HUDEP-2 (cell line): ENCODE results near the gene MSI2.

Source experiments
- DNase-seq, 76 experiments: peaks; one replicate each; lab custom pipeline; 2025; ENCODE audit not compliant: unreplicated experiment in 76 of 76; lab: John Stamatoyannopoulos, UW

MSI2 gene

DNA sequence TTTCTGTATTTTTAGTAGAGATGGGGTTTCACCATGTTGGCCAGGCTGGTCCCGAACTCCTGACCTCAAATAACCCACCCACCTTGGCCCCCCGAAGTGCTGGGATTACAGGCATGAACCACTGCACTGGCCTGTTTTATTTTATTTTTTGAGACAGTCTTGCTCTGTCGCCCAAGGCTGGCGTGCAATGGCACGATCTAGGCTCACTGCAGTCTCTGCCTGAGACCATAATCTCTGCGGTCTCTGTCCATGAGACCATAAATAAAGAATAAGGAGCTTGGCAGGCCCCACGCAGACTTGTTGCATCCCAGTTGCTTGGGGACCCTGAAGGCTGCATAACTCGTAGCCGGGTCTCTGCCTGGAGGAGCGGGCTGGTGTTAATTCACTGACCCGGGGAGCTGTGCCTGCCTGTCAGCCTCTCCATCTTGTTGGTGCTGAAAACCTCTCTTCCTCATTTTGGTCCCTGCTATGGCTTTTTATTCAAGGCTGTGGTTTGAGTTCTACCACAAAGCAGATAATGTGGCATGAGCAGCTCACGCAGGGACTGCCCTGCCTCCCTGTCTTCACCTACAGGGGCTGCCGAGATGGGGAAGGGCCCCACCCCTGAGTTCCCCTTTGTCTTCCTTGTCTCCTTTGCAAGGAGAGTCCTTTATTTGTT is 82.1 kb downstream of the MSI2 start:
- peak in 2 of 76 experiments; percentile 2 to 10 for DNase-seq

- no peak for DNase-seq
Measured at GRCh38 chr17:57340160-57340981, 84.0 kb downstream of the MSI2 start.

DNA sequence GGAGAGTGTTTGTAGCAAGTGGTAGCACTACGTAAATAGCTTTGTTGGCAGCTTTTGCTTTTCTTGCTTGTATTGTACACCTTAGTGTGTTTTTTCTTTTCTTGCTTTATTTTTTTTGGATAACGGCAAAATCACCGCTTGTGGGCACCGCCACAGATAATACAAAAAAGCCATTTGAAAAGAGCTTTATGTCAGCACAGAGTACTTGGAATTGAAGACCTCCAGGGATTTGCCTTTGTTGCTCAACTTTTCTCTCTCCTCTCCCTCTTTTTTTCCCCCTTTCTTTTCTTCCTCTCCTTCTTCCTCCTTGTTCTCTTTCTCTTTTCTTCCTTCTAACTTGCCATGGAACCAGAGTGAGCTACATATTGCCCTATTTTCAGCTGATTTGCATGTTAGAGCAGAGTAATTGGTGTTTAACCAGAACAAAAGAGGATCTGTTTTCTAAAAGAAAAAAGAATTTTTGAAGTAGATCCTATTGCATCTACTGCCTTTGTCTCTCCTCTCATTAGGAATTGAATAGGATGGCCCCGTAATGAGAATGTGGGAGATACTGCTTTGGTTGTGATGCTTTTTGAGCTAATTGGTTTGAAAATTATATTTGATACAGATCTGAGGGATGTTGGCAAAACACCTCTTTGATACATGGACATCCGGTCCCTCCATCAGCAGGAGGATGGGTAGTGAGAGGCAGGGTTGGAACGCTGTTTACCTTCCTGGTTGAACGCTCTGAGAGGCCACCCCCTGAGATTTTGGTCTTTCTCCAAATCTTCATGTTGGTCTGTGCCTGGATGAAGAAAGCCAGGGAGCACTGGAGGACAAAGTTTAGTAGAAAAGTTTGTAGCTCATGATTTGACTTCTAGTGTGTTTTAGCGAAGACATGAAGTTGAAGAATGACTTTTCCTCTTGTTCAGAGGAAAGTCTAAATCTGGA is 85.6 kb downstream of the MSI2 start:
- no peak for DNase-seq

- peak in 18 of 76 experiments; percentile 3 to 54 (median 12) for DNase-seq
Measured at GRCh38 chr17:57342963-57343589, 86.8 kb downstream of the MSI2 start.

DNA sequence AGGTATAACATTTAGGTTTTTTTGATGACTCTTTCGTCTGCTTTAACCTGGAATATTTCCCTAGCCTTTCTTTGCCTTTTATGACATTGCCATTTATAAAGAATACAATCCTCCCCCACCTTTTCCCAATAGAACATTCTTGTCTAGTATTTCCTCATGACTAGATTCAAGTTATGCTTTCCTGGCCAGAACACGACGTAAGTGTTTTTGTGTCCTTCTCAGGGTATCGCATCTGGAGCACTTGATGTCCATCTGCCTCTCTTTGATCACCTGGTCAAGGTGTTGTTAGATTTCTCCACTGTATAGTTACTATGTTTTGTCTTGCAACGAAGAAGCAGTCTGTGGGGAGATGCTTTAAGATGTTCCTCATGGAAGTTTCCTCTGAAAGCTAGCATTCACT is 87.4 kb downstream of the MSI2 start:
- no peak for DNase-seq

GRCh38 chr17:57344261-57344660 is 87.9 kb downstream of the MSI2 start:
- DNase-seq: no peak

DNA sequence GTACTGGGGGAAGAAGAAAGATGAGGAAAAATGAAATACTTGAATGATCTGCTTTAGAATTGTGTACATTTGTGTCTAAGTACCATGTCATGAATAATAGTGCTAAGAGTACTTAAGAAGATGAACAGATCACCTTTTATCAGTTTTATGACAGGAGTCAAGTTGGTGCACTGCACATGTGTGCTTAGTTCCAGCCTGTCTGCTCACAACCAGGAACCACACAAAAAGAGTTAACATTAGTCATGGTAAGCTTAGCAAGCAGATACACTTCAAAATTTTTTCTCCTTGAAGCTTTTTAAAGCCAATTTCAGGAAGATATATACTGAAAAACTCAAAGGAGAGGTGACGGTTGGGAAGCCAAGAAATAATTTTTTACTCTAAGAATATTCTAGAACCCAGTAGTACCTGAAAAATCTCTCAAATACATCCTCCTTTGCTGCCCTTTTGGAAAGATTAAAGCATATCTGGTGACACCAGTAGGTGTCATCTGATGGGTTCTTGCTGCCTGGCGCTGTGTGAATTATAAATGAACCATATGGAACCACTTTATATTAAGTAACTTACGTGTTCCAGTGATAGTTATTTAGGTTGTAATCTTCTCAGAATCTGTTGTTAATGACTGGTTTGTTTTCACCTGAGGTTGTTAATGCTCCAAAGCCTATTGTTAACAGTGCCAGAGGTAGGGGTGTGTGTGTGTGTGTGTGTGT is 93.4 kb downstream of the MSI2 start:
- no peak for DNase-seq

GRCh38 chr17:57350266-57350665 is 93.9 kb downstream of the MSI2 start:
- DNase-seq: no peak

DNA sequence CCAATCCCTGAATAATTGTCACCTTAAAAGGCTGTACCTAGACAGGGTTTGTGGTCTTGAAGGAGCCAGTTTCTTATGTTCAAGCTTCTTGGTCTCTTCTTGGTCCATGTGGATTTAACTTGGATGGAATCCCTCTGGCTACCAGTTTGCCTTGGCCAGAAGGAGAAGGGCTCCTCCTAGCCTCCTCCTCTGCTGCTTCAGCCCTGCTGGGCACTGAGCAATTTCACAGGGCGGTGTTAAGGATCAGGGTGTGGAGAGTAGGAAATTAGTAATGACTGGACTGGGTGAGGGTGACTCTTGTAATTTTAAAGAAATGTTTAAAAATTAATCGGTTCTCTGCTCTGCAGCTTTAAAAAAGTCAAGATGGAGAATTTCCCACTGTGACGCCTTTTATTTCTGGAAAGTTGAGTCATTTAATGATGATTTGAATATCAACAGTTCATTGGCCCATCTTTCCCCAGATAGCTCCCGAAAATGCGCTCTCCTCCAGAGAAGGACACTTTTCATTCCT is 96.4 kb downstream of the MSI2 start:
- DNase-seq: no peak

GRCh38 chr17:57354673-57355072 is 98.3 kb downstream of the MSI2 start:
- DNase-seq: no peak

DNA sequence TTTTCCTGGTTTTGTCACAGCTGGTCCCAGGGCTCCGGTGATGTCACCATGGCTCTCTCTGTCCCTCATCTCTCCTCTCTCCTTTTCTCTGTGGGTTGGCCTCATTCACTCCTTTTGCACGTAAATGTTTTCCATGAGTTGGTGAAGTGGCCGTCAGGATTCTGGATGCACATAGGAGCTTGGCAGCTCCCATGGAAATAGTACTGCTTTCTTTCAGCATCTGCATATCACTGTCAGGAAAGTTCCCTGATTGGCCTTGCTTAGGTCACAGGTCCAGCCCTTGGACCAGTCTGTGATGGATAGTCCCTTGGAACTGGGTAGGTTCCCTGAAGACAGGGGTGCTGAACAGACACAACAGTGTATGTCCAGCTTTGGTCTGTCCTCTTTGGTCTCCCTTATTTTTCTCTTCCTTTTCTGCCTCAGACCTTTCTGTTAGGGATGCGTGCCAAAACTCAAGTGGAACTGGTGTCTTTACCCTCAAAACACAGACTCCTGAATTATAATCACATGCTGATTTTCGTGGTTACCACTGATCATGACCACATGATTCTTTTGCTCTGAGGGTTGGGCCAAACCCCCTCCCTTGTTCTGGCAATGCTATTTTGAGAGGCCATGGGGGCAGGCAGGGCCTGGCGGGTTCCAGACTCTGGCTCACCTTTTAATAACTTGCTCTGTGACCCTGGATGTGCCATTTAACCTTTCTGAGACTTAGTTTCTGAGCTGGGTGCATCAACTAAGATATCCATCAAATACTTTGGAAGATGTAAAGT is 99.0 kb downstream of the MSI2 start:
- peak in 8 of 76 experiments; percentile 3 to 39 (median 18) for DNase-seq

DNA sequence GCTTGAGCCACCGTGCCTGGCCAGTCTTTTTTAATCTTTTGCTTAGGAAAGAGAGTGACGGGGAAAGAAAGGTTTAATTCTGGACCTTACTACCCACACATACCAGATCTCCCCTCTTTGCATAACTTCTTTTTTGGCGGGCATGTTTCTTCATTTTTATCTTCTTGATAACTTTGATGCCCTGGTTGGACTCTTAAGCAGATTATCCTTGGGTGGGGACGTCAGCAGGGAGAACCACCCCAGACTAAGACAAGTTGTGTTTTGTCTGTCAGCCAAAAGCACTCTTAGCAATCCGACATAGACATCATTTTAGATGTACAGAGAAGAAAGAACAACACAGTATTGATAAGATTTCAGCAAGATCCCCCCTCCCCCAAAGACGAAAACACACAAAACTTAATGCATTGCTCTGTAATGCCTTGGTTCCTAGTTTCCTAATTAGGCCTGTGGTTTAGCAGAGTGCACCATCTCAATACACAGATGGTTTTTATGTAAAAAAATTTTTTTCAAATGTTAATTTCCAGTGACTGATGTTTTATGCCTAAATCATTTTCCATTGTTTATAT is 99.9 kb downstream of the MSI2 start:
- peak in 17 of 76 experiments; percentile 6 to 52 (median 29) for DNase-seq

DNA sequence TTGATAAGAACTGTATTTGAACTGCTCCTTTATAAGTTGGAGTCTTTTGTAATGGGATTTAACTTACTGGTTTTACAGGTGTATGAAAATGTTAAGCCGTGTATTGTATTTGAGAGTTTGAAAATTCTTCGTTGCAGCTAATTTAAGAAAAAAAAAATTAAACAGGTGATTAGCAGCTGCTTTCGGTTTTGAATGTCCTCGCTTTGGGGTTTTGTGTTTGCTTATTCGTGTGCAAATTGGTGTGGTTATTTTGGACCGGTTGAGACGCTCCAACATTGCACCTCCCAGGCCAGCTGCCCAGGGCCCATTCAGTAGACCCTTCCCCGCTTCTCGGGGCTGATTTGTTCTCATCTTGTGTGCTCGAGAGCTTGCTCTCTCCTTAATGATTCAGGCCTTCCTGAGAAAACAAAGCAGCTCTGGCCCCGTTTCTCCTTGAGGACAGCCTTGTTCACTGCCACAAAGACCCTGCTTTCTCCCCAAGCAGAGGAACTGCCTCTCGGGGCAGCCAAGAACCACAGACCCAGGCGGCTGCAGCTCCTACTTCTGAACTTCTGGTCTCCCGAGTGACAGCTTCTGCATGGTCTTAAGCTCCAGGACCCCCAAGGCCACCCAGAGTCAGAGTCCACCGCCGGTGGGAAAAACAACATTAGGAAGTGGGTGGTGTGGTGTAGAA is 100.5 kb downstream of the MSI2 start:
- DNase-seq: no peak

DNA sequence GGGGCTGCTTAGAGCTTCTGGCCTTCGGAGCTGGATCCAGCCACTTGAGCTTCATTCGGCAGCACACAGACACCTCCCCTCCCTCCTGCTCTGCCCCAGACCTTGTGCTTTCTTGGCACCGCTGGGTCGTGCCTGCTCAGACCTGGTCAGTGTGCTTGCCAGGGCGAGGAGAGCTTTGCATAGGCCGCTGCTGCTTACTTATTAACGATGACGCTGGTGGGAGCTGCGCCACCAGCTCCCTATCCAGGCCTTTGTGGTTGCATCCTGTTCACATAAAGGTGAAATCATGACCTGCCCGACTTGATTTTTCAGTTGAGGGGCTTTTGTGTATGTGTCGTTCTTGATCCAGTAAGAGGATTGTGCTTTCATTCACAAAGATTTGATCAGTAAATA is 101.1 kb downstream of the MSI2 start:
- DNase-seq: no peak

DNA sequence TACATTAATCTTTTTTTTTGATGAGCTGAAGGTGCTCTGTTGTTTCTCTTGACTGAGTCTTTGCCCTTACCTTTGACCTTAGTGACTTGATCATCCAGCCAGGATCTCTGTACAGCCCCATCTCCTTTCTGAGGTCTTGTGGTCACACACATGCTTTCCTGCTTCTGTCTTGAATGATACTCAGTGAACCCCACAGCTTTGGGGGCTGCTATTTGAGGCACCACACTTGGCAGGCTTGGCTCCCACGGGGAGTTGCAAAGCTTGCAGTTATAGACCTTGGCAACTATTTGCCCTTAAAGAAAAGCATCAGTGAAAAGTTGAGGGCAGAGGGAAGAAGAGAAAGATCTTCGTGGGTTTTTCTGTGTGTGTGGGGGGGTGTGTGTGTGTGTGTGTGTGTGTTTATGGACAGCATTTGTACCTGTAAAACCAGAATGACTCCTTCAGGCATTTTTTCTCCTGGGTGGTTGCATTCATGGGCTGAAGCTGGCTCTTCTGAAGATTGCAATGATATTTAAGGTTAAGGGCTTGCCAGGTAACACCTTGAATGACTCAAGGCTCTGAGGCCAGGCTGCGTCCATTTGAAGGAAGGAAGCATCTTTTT is 101.6 kb downstream of the MSI2 start:
- DNase-seq: no peak

GRCh38 chr17:57360266-57360665 is 103.9 kb downstream of the MSI2 start:
- DNase-seq: no peak

- no peak for DNase-seq
Measured at GRCh38 chr17:57362797-57363556, 106.7 kb downstream of the MSI2 start.
